Neural progenitor cell (in vitro differentiated cells): ENCODE data around the gene PTPRCAP. TPM values are rescaled to one million over a fixed set of nuclear protein-coding genes. Genes with fewer than 3 reads are reported as not detected.
A peak's percentile ranks its signal among the peaks of the same experiment; 100 is the strongest.

Source experiments
- DNase-seq: peaks from one replicate; pipeline ENCODE4 v3.0.0-alpha.2; 2016; ENCODE audit warnings: low spot score
- H2AFZ ChIP-seq: fragments of 200-600 bp; sonication (generic); replicated peaks from 2 replicates; pipeline ENCODE4 v1.6.1; 2016; ENCODE audit warnings: antibody characterized with exemption
- H3F3A ChIP-seq: fragments of 200-600 bp; sonication (generic); 2 replicates; pipeline ENCODE4 v1.6.1; 2016; ENCODE audit warnings: antibody characterized with exemption, low read depth
- H3K27ac ChIP-seq: fragments of 200-600 bp; sonication (generic); 2 replicates; pipeline ENCODE4 v1.5.1; 2016; ENCODE audit warnings: mild to moderate bottlenecking
- H3K27me3 ChIP-seq: fragments of 200-600 bp; sonication (generic); 2 replicates; pipeline ENCODE4 v1.6.1; 2016; ENCODE audit warnings: mild to moderate bottlenecking, moderate library complexity
- H3K36me3 ChIP-seq: fragments of 200-600 bp; sonication (generic); 2 replicates; pipeline ENCODE4 v1.5.1; 2016
- H3K4me1 ChIP-seq: fragments of 200-600 bp; sonication (generic); 2 replicates; pipeline ENCODE4 v1.6.1; 2016; ENCODE audit warnings: mixed run types
- H3K4me2 ChIP-seq: fragments of 200-600 bp; sonication (generic); 2 replicates; pipeline ENCODE4 v1.6.1; 2016
- H3K4me3 ChIP-seq: fragments of 200-600 bp; sonication (generic); 2 replicates; pipeline ENCODE4 v1.5.1; 2016
- H3K79me2 ChIP-seq: fragments of 200-600 bp; sonication (generic); 2 replicates; pipeline ENCODE4 v1.6.1; 2016; ENCODE audit warnings: low read depth
- H3K9ac ChIP-seq: fragments of 200-600 bp; sonication (generic); 2 replicates; pipeline ENCODE4 v1.6.1; 2016
- H3K9me3 ChIP-seq: fragments of 200-600 bp; sonication (generic); 2 replicates; pipeline ENCODE4 v1.5.1; 2016; ENCODE audit warnings: low read depth
- H4K20me1 ChIP-seq: fragments of 200-600 bp; sonication (generic); 2 replicates; pipeline ENCODE4 v1.6.1; 2016; ENCODE audit warnings: low read depth
- H3K27ac Mint-ChIP-seq: 3 replicates; pipeline ENCODE4 v1.8.0; 2021; ENCODE audit warnings: mixed read lengths
- H3K27me3 Mint-ChIP-seq: 2 replicates; pipeline ENCODE4 v1.8.0; 2022; ENCODE audit warnings: low read depth, mild to moderate bottlenecking, inconsistent platforms, moderate library complexity, mixed read lengths; ENCODE audit not compliant: insufficient read depth
- H3K36me3 Mint-ChIP-seq: 3 replicates; pipeline ENCODE4 v1.8.0; 2021; ENCODE audit warnings: mixed read lengths
- H3K4me1 Mint-ChIP-seq: 3 replicates; pipeline ENCODE4 v1.8.0; 2021; ENCODE audit warnings: mixed read lengths
- H3K4me3 Mint-ChIP-seq: 3 replicates; pipeline ENCODE4 v1.8.0; 2021; ENCODE audit warnings: mild to moderate bottlenecking, moderate library complexity, mixed read lengths
- H3K9me3 Mint-ChIP-seq: 3 replicates; pipeline ENCODE4 v1.8.0; 2020; ENCODE audit warnings: mixed read lengths
- CTCF ChIP-seq: fragments of 200-600 bp; sonication (generic); IDR thresholded peaks from 2 replicates; pipeline ENCODE4 v1.5.1; 2017; ENCODE audit warnings: antibody characterized with exemption, mild to moderate bottlenecking
- EZH2 ChIP-seq: fragments of 200-600 bp; sonication (generic); IDR thresholded peaks from 2 replicates; pipeline ENCODE4 v1.6.1; 2017; ENCODE audit warnings: antibody characterized with exemption, mild to moderate bottlenecking, moderate library complexity
- EZH2phosphoT487 ChIP-seq: fragments of 200-600 bp; sonication (generic); IDR thresholded peaks from 2 replicates; pipeline ENCODE4 v1.6.1; 2017; ENCODE audit warnings: antibody characterized with exemption
- total RNA-seq: library from RNA; depleted of rRNA; stranded (reverse); fragments of >200 nt; gene quantifications from 2 replicates; pipeline ENCODE4 v1.2.3, GENCODE V29; 2015; ENCODE audit warnings: low replicate concordance

The PTPRCAP gene
- total RNA-seq, 1 donor from 2014 or later, result not detected

GRCh38 chr11:67463680-67464410 lies 26.4 kb upstream of the PTPRCAP start:
- H2AFZ ChIP-seq, result no peak overlapping the region
- peak overlapping the region; percentile 64 for H3K4me3 ChIP-seq
- no peak overlapping the region for H3K9ac ChIP-seq
- Mint-ChIP-seq H3K36me3 (no peaks in the 10 kb centered on the region), H3K27me3 (peaks cover 6% of the 10 kb centered on the region), H3K9me3 (no peaks in the 10 kb centered on the region), H3K27ac (no peak overlapping the region), H3K4me1 (peaks cover 16% of the 10 kb centered on the region), H3K4me3 (peak overlapping the region; percentile 84)
- no peak overlapping the region for H3K27ac ChIP-seq
- peaks cover 6% of the 10 kb centered on the region for H3K4me1 ChIP-seq
- peak overlapping the region; percentile 82 for H3K4me2 ChIP-seq
- peaks cover 8% of the 10 kb centered on the region for H3K79me2 ChIP-seq
- H3K9me3 ChIP-seq, result no peaks in the 10 kb centered on the region
- no peaks in the 10 kb centered on the region for H3F3A ChIP-seq
- H3K27me3 ChIP-seq, result no peaks in the 10 kb centered on the region
- TF ChIP-seq EZH2 (no peak), CTCF (no peak), EZH2phosphoT487 (no peak)
- no peaks in the 10 kb centered on the region for H4K20me1 ChIP-seq
- H3K36me3 ChIP-seq, result no peaks in the 10 kb centered on the region
- no peak for DNase-seq

GRCh38 chr11:67463186-67463585 lies 25.7 kb upstream of the PTPRCAP start:
- Histone ChIP-seq H3K4me2 (no peak overlapping the region), H3K27me3 (no peaks in the 10 kb centered on the region), H3K9me3 (no peaks in the 10 kb centered on the region), H3K79me2 (peaks cover 8% of the 10 kb centered on the region), H3K9ac (no peak overlapping the region), H3K27ac (no peak overlapping the region), H4K20me1 (no peaks in the 10 kb centered on the region), H3K4me3 (no peak overlapping the region), H3K4me1 (peaks cover 4% of the 10 kb centered on the region), H3K36me3 (no peaks in the 10 kb centered on the region), H3F3A (no peaks in the 10 kb centered on the region), H2AFZ (no peak overlapping the region)
- no peaks in the 10 kb centered on the region for H3K9me3 Mint-ChIP-seq
- H3K4me3 Mint-ChIP-seq, result no peak overlapping the region
- no peak for DNase-seq
- H3K27me3 Mint-ChIP-seq, result peaks cover 5% of the 10 kb centered on the region
- H3K27ac Mint-ChIP-seq, result no peak overlapping the region
- peaks cover 13% of the 10 kb centered on the region for H3K4me1 Mint-ChIP-seq
- no peak for TF ChIP-seq CTCF
- no peak for TF ChIP-seq EZH2
- no peak for TF ChIP-seq EZH2phosphoT487
- no peaks in the 10 kb centered on the region for H3K36me3 Mint-ChIP-seq

GRCh38 chr11:67458266-67458665 lies 20.8 kb upstream of the PTPRCAP start:
- no peak overlapping the region for H3K4me3 Mint-ChIP-seq
- H2AFZ ChIP-seq, result no peak overlapping the region
- no peaks in the 10 kb centered on the region for H3K27me3 ChIP-seq
- no peaks in the 10 kb centered on the region for H3K4me1 ChIP-seq
- peaks cover 4% of the 10 kb centered on the region for H3K27me3 Mint-ChIP-seq
- H3K79me2 ChIP-seq, result no peaks in the 10 kb centered on the region
- no peaks in the 10 kb centered on the region for H3K9me3 ChIP-seq
- no peak for DNase-seq
- H3K4me3 ChIP-seq, result no peak overlapping the region
- H3K4me1 Mint-ChIP-seq, result peaks cover 4% of the 10 kb centered on the region
- no peak overlapping the region for H3K9ac ChIP-seq
- H3K9me3 Mint-ChIP-seq, result no peaks in the 10 kb centered on the region
- no peak overlapping the region for H3K4me2 ChIP-seq
- H3K27ac Mint-ChIP-seq, result no peak overlapping the region
- TF ChIP-seq EZH2 (no peak), EZH2phosphoT487 (no peak), CTCF (no peak)
- H4K20me1 ChIP-seq, result no peaks in the 10 kb centered on the region
- H3K27ac ChIP-seq, result no peak overlapping the region
- no peaks in the 10 kb centered on the region for H3F3A ChIP-seq
- H3K36me3 ChIP-seq, result no peaks in the 10 kb centered on the region
- no peaks in the 10 kb centered on the region for H3K36me3 Mint-ChIP-seq
